ENCODE results near the gene SDK2. TPM values are rescaled to one million over a fixed set of nuclear protein-coding genes. Genes with fewer than 3 reads are reported as not detected.

Gene SDK2
- total and polyA plus RNA-seq, 9 donors, result 0.40 to 5.4 (median 0.96) TPM

- Histone ChIP-seq H3K27ac (no peak overlapping the region), H3K27me3 (no peaks in the 10 kb centered on the region), H3K9me3 (no peaks in the 10 kb centered on the region), H3K4me3 (no peak overlapping the region), H3K36me3 (no peaks in the 10 kb centered on the region), H3K4me1 (ENCODE audit: insufficient read depth) (no peaks in the 10 kb centered on the region)
- intact Hi-C loops (cut with DNase I), result no loop called here
- DNase-seq, result no peak
- WGBS, 3 donors, result 49 to 55% (median 52%) methylated on average over 11 of the region's 11 CpGs
- no peak for TF ChIP-seq CTCF (IDR thresholded peaks at IDR 0.05)
- TF ChIP-seq EP300 (IDR thresholded peaks at IDR 0.05), result no peak
- TF ChIP-seq POLR2A (IDR thresholded peaks at IDR 0.05), result no peak
Observed at GRCh38 chr17:73548620-73549311, 95.5 kb downstream of the SDK2 start.

- H3K27me3 ChIP-seq, result no peaks in the 10 kb centered on the region
- no peak overlapping the region for H3K4me3 ChIP-seq
- no peak for DNase-seq
- H3K4me1 ChIP-seq (ENCODE audit: insufficient read depth), result no peaks in the 10 kb centered on the region
- WGBS, 3 donors, result 90 to 94% (median 92%) methylated on average over 6 of the region's 6 CpGs
- no peak overlapping the region for H3K27ac ChIP-seq
- TF ChIP-seq POLR2A (IDR thresholded peaks at IDR 0.05) (no peak), EP300 (IDR thresholded peaks at IDR 0.05) (no peak), CTCF (IDR thresholded peaks at IDR 0.05) (no peak)
- no peaks in the 10 kb centered on the region for H3K9me3 ChIP-seq
- intact Hi-C loops (cut with DNase I), result no loop called here
- H3K36me3 ChIP-seq, result no peaks in the 10 kb centered on the region
Observed at GRCh38 chr17:73547790-73548189, 96.5 kb downstream of the SDK2 start.

GRCh38 chr17:73546770-73547536 lies 97.3 kb downstream of the SDK2 start:
- no peaks in the 10 kb centered on the region for H3K4me1 ChIP-seq (ENCODE audit: insufficient read depth)
- no peak overlapping the region for H3K27ac ChIP-seq
- no peaks in the 10 kb centered on the region for H3K27me3 ChIP-seq
- no peak overlapping the region for H3K4me3 ChIP-seq
- no peaks in the 10 kb centered on the region for H3K36me3 ChIP-seq
- no peak for TF ChIP-seq CTCF (IDR thresholded peaks at IDR 0.05)
- TF ChIP-seq POLR2A (IDR thresholded peaks at IDR 0.05), result no peak
- TF ChIP-seq EP300 (IDR thresholded peaks at IDR 0.05), result no peak
- intact Hi-C loops (cut with DNase I), result no loop called here
- H3K9me3 ChIP-seq, result no peaks in the 10 kb centered on the region
- no peak for DNase-seq
- 83 to 87% (median 85%) methylated on average over 12 of the region's 12 CpGs for WGBS, 3 donors

- no peak for DNase-seq
Observed at GRCh38 chr17:73546114-73546513, 98.1 kb downstream of the SDK2 start.

More at GRCh38 chr17:73546114-73546513, 98.1 kb downstream of the SDK2 start:
- Histone ChIP-seq H3K4me1 (ENCODE audit: insufficient read depth) (no peaks in the 10 kb centered on the region), H3K9me3 (no peaks in the 10 kb centered on the region), H3K27ac (no peak overlapping the region), H3K36me3 (no peaks in the 10 kb centered on the region), H3K4me3 (no peak overlapping the region), H3K27me3 (no peaks in the 10 kb centered on the region)
- intact Hi-C loops (cut with DNase I), result no loop called here
- TF ChIP-seq POLR2A (IDR thresholded peaks at IDR 0.05), result no peak
- TF ChIP-seq EP300 (IDR thresholded peaks at IDR 0.05), result no peak
- TF ChIP-seq CTCF (IDR thresholded peaks at IDR 0.05), result no peak
- WGBS, 3 donors, result 88 to 90% (median 88%) methylated on average over 10 to 11 of the region's 11 CpGs

Measured in ovary (tissue), 9 donors.